ENCODE data around the gene GRIA4. TPM values are rescaled to one million over a fixed set of nuclear protein-coding genes. Genes with fewer than 3 reads are reported as not detected.
A peak's percentile ranks its signal among the peaks of the same experiment; 100 is the strongest.

GRIA4 gene
- total RNA-seq (ENCODE audit: low replicate concordance) = 3.1 and 3.7 TPM in 2 replicates

DNA sequence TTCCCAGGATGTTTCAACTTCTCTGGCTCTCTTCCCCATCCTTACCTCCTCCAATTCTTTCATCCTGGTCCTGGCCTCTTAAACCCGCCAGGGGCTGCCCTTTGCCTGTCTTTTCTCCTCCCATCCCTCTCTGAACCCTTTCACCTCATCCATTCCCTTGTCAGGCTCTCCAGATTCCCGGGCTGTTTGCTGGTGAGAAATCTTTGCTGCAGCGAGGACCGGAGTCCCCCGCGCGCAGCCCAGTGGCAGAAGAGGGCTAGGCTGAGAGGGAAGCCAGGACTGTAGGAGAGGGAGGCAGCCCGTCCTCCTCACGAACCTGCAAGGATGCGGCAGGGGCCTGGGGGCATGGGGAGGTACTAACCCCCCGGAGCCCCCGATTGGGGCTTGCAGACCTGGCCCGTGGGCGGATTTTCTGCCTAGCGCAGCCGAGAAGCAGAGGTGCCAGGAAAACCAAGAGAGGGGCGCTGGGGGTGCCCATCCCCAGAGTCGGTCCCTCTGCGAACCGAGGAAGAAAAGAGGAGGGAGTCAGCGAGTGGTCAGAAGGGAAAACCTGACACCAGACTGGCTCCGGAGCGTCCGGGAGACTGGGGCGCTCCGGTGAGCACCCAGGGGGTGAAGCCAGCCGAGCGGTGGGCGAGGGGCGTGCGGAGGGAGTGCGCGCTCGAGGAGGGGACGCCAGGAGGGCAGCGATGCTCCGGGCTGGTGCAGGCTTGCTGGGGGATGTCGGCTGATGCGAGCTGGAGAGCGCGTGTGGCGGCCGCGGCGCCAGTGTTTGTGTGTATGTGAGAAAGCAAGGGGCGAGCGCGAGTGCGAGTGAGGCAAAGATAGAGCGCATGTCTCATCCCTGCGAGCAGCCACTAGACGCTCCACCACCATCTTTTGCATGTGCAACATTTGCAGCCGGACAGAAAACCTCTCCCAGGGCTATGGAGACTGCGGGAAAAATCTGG lies at the start of gene GRIA4:
TSS of gene GRIA4 (plus strand) at position 242 of the 950 bp plus-strand sequence. CDS start 925 bp downstream, outside the sequence.
- Histone ChIP-seq H3K27me3 (peaks cover 49% of the 10 kb centered on the region), H3K36me3 (no peaks in the 10 kb centered on the region), H3K9ac (no peak within 1 kb of the TSS), H3F3A (ENCODE audit: low read depth) (peaks cover 28% of the 10 kb centered on the region), H3K4me2 (peak within 1 kb of the TSS; percentile 99), H3K27ac (no peak within 1 kb of the TSS), H3K79me2 (ENCODE audit: low read depth) (no peaks in the 10 kb centered on the region), H3K4me3 (peak within 1 kb of the TSS; percentile 58), H4K20me1 (ENCODE audit: low read depth) (no peaks in the 10 kb centered on the region), H2AFZ (replicated peaks) (peak within 1 kb of the TSS; percentile 90), H3K4me1 (peaks cover 19% of the 10 kb centered on the region), H3K9me3 (ENCODE audit: low read depth) (no peaks in the 10 kb centered on the region)
- Mint-ChIP-seq H3K27me3 (ENCODE audit: insufficient read depth, low read depth) (peaks cover 10% of the 10 kb centered on the region), H3K27ac (peak within 1 kb of the TSS; percentile 73), H3K4me1 (peaks cover 29% of the 10 kb centered on the region), H3K4me3 (peak within 1 kb of the TSS; percentile 90), H3K9me3 (no peaks in the 10 kb centered on the region), H3K36me3 (no peaks in the 10 kb centered on the region)
- TF ChIP-seq, protein P1, sequence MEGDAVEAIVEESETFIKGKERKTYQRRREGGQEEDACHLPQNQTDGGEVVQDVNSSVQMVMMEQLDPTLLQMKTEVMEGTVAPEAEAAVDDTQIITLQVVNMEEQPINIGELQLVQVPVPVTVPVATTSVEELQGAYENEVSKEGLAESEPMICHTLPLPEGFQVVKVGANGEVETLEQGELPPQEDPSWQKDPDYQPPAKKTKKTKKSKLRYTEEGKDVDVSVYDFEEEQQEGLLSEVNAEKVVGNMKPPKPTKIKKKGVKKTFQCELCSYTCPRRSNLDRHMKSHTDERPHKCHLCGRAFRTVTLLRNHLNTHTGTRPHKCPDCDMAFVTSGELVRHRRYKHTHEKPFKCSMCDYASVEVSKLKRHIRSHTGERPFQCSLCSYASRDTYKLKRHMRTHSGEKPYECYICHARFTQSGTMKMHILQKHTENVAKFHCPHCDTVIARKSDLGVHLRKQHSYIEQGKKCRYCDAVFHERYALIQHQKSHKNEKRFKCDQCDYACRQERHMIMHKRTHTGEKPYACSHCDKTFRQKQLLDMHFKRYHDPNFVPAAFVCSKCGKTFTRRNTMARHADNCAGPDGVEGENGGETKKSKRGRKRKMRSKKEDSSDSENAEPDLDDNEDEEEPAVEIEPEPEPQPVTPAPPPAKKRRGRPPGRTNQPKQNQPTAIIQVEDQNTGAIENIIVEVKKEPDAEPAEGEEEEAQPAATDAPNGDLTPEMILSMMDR (IDR thresholded peaks at IDR 0.05) = peak; percentile 4
- TF ChIP-seq EZH2 (IDR thresholded peaks at IDR 0.05) (peak; percentile 3), EZH2phosphoT487 (IDR thresholded peaks at IDR 0.05) (peak; percentile 9)
- DNase-seq (ENCODE audit: low spot score) = peak; percentile 76

- H3K9me3 ChIP-seq (ENCODE audit: low read depth) = no peaks in the 10 kb centered on the region
- H3K36me3 ChIP-seq = no peaks in the 10 kb centered on the region
- Mint-ChIP-seq H3K9me3 (no peaks in the 10 kb centered on the region), H3K27ac (no peak overlapping the region), H3K27me3 (ENCODE audit: insufficient read depth, low read depth) (peaks cover 2% of the 10 kb centered on the region), H3K4me3 (no peak overlapping the region), H3K36me3 (no peaks in the 10 kb centered on the region), H3K4me1 (no peaks in the 10 kb centered on the region)
- H3K4me1 ChIP-seq = no peaks in the 10 kb centered on the region
- H3K79me2 ChIP-seq (ENCODE audit: low read depth) = no peaks in the 10 kb centered on the region
- no peak overlapping the region for H3K27ac ChIP-seq
- no peaks in the 10 kb centered on the region for H4K20me1 ChIP-seq (ENCODE audit: low read depth)
- DNase-seq (ENCODE audit: low spot score) = no peak
- TF ChIP-seq, protein P1 (IDR thresholded peaks at IDR 0.05) = no peak
- TF ChIP-seq EZH2phosphoT487 (IDR thresholded peaks at IDR 0.05) (no peak), EZH2 (IDR thresholded peaks at IDR 0.05) (no peak)
- no peak overlapping the region for H3K4me2 ChIP-seq
- H3K27me3 ChIP-seq = no peaks in the 10 kb centered on the region
- H3F3A ChIP-seq (ENCODE audit: low read depth) = no peaks in the 10 kb centered on the region
- H2AFZ ChIP-seq (replicated peaks) = no peak overlapping the region
- no peak overlapping the region for H3K9ac ChIP-seq
- no peak overlapping the region for H3K4me3 ChIP-seq
Observed at GRCh38 chr11:105573091-105573490, 36.8 kb upstream of the GRIA4 start.

DNA sequence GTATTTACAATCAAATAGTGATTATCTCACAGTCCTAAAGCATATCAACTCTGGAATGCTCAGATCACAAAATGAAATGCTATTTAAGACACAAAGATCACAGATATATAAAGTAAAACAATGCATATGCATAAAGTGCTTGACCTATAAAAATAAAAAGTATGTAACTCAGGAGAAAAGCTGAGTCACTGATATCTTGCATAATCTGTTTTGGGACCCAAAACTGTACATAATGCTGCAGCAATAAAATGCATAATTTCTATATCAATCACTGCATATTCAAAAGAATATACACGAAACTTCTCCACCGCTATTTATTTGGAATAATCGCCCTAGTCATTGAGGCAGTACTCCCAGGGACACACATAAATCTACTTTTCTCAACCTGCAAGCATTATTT lies 34.9 kb upstream of the GRIA4 start:
- Histone ChIP-seq H3K9ac (no peak overlapping the region), H3K36me3 (no peaks in the 10 kb centered on the region), H4K20me1 (ENCODE audit: low read depth) (no peaks in the 10 kb centered on the region), H3K9me3 (ENCODE audit: low read depth) (no peaks in the 10 kb centered on the region), H3K4me1 (no peaks in the 10 kb centered on the region), H2AFZ (replicated peaks) (no peak overlapping the region), H3K4me2 (no peak overlapping the region), H3K4me3 (no peak overlapping the region), H3F3A (ENCODE audit: low read depth) (no peaks in the 10 kb centered on the region), H3K27me3 (no peaks in the 10 kb centered on the region), H3K27ac (no peak overlapping the region), H3K79me2 (ENCODE audit: low read depth) (no peaks in the 10 kb centered on the region)
- TF ChIP-seq, protein P1 (IDR thresholded peaks at IDR 0.05) = no peak
- TF ChIP-seq EZH2 (IDR thresholded peaks at IDR 0.05) (no peak), EZH2phosphoT487 (IDR thresholded peaks at IDR 0.05) (no peak)
- H3K27ac Mint-ChIP-seq = no peak overlapping the region
- H3K27me3 Mint-ChIP-seq (ENCODE audit: insufficient read depth, low read depth) = no peaks in the 10 kb centered on the region
- no peak overlapping the region for H3K4me3 Mint-ChIP-seq
- H3K36me3 Mint-ChIP-seq = no peaks in the 10 kb centered on the region
- DNase-seq (ENCODE audit: low spot score) = no peak
- no peaks in the 10 kb centered on the region for H3K4me1 Mint-ChIP-seq
- no peaks in the 10 kb centered on the region for H3K9me3 Mint-ChIP-seq

All from neural progenitor cell (in vitro differentiated cells).